Cardiac fibroblast (primary cell): Measurements from ENCODE around the gene ARID1B.

ENCODE experiments used
- DNase-seq, 2 donors: peaks; one replicate each; pipeline versions ENCODE4 v3.0.0 to v3.0.0-alpha.2; 2010; ENCODE audit warnings: low read depth in 2 of 2
- H3K4me3 ChIP-seq, 2 donors: replicated peaks in 1 of 2; 1 replicate in 1 of 2; 2 replicates in 1 of 2; pipeline ENCODE4 v1.5.1; 2011; ENCODE audit warnings: low read depth in 2 of 2, low read length in 2 of 2, mild to moderate bottlenecking in 2 of 2, moderate library complexity in 1 of 2
- TF ChIP-seq, protein P1 (sequence below): IDR thresholded peaks from one replicate; pipeline ENCODE4 v1.5.1; 2011; ENCODE audit warnings: low read depth, mild to moderate bottlenecking, low read length, inconsistent platforms

The ARID1B gene

DNA sequence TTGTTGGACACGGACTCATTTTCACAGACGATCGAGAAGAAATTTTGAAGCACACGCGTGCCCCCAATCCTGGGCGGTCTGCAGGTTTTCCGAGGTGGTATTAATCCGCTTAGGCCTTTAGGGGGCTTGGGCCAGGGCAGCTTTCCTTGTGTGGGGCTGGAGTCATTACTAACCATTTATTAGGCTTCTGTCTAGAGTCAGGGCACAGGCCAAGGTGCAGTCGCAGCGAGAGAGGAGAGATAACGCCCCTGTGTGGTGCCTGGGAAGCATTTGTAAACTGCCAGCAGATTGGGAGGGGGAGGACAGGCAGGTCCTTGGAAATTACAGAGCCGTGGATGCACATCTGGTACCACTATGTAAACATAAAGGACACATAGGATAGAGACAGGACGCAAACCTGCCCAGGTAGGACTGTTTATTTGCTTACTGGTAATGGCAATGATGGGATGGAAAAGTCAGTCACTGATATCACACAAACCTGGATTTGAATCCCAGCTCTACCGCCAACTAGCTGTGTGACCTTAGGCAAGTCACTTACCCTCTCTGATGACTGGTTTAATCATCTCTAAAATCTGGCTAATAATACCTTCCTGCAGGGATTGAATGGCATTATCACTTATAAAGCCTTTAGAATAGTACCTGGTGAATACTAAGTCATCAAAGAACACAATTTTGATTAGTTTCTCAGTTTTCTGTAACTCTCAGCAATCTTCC lies 469.8 kb downstream of the ARID1B start:
- H3K4me3 ChIP-seq, result no peak overlapping the region
- no peak for DNase-seq
- TF ChIP-seq, protein P1, sequence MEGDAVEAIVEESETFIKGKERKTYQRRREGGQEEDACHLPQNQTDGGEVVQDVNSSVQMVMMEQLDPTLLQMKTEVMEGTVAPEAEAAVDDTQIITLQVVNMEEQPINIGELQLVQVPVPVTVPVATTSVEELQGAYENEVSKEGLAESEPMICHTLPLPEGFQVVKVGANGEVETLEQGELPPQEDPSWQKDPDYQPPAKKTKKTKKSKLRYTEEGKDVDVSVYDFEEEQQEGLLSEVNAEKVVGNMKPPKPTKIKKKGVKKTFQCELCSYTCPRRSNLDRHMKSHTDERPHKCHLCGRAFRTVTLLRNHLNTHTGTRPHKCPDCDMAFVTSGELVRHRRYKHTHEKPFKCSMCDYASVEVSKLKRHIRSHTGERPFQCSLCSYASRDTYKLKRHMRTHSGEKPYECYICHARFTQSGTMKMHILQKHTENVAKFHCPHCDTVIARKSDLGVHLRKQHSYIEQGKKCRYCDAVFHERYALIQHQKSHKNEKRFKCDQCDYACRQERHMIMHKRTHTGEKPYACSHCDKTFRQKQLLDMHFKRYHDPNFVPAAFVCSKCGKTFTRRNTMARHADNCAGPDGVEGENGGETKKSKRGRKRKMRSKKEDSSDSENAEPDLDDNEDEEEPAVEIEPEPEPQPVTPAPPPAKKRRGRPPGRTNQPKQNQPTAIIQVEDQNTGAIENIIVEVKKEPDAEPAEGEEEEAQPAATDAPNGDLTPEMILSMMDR, result no peak

DNA sequence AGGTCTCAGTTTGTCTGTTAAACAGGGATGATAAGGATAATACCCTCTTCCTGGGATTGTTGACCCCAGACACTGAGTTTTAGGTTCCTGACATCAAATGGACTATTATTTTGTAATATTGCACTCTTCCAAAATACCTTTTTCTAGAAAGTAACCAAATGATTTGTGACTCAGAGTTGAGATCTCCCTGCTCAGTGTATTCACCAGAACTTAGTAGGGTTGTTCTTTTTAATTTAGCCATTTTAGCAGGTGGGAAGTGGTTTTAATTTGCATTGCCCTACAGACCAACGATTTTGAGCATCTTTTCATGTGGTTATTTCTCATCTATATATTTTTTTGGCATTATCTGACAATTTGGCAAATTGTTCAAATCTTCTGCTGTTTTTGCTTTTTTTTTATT lies 471.1 kb downstream of the ARID1B start:
- no peak for DNase-seq
- TF ChIP-seq, protein P1, result no peak
- H3K4me3 ChIP-seq, result no peak overlapping the region

DNA sequence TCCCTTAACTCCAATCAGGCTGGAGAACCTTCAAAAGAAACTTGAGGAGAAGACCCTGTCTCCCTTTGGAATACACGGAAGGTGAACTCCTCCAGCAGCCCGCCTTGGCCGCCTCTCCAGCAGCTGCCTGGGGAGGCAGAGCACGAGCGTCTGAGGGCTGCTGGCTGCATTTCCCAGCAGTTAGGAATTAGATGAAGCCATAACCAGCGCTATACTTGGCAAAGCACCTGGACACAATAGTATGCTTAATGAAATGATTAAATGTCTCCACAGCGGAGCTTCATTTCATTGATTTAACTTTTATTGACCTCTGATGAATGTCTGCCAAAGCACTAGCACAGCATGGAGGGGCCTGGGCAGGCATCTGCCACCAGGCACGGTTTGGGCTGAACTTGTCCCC lies 472.6 kb downstream of the ARID1B start:
- DNase-seq, result no peak

DNA sequence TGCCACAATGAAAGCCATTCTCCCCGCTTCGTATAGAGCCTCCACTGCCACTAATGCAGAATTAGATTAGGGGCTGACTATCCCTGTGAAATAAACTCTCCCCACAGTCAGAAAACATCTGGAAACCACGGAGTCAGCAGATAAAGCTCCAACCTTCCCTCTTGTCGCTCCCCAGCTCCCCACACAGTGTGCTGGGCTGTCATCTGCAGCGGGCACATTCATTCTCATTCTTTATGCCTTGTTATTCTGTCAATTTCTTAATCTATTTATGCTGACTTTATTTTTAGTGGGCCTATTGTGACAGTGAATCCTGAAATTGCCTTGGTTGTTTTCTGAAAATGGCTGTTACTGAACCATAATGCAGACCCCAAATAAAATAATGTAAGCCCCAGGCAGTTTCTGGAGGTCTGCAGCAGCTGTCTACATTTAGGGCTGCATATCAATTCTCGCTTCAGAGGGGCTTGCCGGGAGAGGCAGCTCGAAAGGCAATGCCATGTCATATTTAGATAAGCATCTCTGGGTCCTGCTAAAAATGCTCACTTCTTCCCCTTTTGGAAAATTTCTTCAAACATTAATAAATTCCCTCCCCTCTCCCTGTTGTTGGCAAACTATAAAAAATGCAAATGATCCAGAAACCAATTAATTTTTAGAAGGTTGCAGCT lies 474.5 kb downstream of the ARID1B start:
- DNase-seq, result no peak

More for the DNA sequence above, 472.6 kb downstream of the ARID1B start:
- TF ChIP-seq, protein P1, result no peak
- H3K4me3 ChIP-seq, result no peak overlapping the region

DNA sequence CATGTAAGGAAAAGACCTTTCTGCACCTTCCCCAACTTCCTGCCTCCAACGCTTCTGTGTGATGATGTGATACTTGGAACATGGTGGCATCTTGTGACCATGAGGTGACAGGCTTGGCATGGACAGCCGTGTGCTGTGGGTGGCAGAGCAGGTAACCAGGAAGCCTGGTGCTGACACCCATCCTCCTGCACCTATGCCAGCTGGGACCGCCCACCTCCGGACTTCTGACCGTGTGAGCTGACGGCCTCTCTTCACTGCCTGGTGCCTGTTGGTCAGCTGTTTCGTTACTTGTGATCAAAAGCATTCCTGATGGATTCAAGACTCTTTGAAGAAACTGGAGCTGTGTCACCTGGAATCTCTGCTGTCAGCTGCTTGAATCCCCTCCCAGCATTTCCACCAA lies 475.8 kb downstream of the ARID1B start:
- TF ChIP-seq, protein P1, result no peak
- no peak overlapping the region for H3K4me3 ChIP-seq
- peak in 1 of 2 donors; percentile 25 for DNase-seq

More for the DNA sequence above, 474.5 kb downstream of the ARID1B start:
- H3K4me3 ChIP-seq, result no peak overlapping the region
- TF ChIP-seq, protein P1, result no peak

DNA sequence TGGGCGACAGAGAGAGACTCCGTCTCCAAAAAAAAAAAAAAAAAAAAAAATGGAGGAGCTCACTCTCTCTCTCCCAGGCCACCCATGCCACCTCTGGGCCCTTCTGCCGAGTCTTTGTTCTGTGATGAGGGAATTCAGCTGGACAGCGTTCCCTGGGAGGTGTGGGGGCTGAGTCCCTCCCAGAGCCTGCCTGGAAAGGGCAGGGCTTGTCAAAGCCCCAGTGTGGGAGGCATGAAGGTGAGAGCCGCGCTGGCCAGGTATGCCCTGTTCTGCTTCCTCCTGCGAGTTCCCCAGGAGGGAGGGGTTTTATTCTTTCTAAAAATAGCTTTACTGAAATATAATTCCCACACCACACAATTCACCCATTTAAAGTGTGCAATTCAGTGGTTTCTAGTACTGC lies 476.5 kb downstream of the ARID1B start:
- TF ChIP-seq, protein P1, result no peak
- no peak for DNase-seq
- no peak overlapping the region for H3K4me3 ChIP-seq

DNA sequence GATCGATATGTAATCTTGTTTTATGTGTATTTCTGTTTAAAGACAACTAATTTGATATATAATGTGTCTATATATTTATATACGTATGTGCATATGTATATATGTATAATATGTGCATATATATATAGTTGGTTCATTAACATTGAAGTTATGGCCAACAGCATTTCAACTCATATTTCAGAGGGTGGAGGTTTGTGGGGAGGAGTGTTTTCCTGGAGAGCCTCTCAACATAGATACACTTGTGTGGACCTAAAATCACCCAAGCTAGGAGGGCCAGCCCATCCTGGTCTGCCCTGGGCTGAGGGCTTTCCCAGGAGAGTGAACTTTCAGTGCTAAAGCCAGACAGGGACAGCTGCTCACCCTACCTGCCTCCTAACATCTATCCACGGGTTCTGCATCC lies 477.4 kb downstream of the ARID1B start:
- H3K4me3 ChIP-seq, result no peak overlapping the region
- no peak for DNase-seq
- TF ChIP-seq, protein P1, result no peak
